Measurements from ENCODE around the gene JAM2.

JAM2 gene

DNA sequence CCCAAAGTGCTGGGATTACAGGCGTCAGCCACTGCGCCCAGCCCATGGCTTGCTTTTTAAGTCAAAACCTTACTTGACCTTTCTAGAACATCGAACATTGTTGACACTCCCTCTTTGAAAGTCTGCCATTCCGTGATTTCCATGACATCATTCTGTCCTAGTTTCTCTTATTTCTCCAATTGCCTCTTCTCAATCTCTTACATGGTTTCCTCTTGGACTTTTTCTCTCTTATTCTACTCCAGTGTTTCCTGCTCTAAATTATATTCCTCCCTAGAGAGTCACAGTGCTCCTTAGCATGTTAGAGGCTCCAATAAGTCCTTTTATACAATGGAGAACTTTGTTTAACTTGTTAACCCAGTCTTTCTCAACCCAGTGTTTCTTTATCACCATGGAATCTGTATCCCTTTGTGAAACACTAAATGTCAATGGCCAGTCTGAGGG lies 25.5 kb downstream of the JAM2 start:
- no peak for DNase-seq (ENCODE audit: low spot score)
- no peak overlapping the region for H3K27ac ChIP-seq
- TF ChIP-seq, protein P1, sequence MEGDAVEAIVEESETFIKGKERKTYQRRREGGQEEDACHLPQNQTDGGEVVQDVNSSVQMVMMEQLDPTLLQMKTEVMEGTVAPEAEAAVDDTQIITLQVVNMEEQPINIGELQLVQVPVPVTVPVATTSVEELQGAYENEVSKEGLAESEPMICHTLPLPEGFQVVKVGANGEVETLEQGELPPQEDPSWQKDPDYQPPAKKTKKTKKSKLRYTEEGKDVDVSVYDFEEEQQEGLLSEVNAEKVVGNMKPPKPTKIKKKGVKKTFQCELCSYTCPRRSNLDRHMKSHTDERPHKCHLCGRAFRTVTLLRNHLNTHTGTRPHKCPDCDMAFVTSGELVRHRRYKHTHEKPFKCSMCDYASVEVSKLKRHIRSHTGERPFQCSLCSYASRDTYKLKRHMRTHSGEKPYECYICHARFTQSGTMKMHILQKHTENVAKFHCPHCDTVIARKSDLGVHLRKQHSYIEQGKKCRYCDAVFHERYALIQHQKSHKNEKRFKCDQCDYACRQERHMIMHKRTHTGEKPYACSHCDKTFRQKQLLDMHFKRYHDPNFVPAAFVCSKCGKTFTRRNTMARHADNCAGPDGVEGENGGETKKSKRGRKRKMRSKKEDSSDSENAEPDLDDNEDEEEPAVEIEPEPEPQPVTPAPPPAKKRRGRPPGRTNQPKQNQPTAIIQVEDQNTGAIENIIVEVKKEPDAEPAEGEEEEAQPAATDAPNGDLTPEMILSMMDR (IDR thresholded peaks at IDR 0.05): no peak
- H3K4me3 ChIP-seq: no peak overlapping the region

DNA sequence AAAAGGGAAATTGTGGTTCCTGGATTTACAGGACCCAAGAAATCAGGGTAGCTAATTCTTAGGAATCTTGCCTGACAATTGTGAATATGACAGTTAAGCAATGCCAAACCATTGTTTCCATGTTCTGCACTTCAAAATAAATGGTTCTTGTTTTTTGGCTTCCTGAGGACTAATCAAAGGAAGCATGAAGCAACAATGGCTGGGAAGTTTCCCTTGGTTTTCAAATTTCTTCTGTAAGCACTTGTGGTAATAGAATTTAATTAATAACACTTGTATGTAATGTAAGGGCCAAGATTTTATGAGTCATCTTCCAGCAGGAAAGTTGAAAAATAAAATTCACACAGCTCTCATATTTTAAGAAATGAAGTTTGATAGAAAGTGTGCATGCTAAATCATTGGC lies 31.7 kb downstream of the JAM2 start:
- DNase-seq (ENCODE audit: low spot score): no peak
- TF ChIP-seq, protein P1 (IDR thresholded peaks at IDR 0.05): no peak
- Histone ChIP-seq H3K4me3 (no peak overlapping the region), H3K27ac (no peak overlapping the region)

DNA sequence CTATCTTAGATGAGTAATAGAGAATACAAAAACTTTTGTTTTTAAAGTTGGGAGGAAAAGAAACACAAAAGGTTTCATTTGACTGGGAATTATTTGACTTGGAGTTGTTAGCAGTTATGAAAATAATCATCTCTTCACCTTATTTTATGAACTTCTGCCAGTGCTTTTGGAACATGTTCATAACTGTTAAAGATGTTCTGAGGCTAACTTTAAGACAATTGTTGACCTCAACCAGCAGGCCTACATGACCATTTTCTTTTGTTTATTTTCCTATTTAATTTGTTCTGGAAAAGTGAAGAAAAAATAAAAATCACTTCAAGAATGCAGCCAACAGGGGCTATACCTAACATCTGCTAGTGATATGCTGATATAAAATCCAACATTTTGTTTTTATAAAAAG lies 37.4 kb downstream of the JAM2 start:
- DNase-seq (ENCODE audit: low spot score): no peak
- Histone ChIP-seq H3K27ac (no peak overlapping the region), H3K4me3 (no peak overlapping the region)
- TF ChIP-seq, protein P1 (IDR thresholded peaks at IDR 0.05): no peak

DNA sequence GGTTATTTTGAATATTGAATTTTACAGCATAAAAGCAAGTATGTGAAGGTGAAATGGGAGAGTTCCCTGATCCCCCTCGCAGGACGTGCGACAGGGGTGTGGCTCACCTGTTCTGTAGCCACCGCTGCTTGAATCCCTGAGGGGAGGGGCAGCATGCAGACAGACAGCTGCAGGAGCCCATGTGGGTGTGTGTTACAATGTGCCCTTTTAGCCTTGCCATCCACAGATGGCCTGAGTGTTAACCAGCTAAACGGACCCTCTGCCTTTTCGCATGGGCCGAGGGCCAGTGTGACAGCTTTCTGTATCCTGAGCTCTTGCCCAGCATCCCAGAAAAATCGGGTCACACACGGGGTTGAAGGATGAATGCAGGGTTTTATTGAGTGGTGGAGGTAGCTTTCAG lies 43.3 kb downstream of the JAM2 start:
- no peak overlapping the region for H3K4me3 ChIP-seq
- TF ChIP-seq, protein P1 (IDR thresholded peaks at IDR 0.05): no peak
- DNase-seq (ENCODE audit: low spot score): no peak
- H3K27ac ChIP-seq: no peak overlapping the region

DNA sequence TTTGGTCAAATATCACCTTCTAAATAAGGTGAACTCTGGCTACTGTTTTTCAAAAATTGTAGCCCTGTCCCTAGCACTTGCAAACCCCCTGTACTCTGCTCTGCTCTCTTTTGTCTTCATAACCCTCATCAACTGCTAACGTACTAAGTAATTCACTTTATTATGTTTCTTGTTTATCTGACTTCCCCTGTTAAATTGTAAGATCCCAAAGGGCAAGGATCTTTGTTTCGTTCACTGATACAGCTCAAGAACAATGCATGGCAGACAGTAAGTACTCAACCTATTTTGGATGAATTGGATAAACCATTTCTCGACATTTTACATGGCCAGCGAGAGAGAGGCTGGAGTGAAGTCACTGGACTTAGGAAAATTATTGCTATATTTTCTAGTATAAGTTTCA lies 48.7 kb downstream of the JAM2 start:
- TF ChIP-seq, protein P1 (IDR thresholded peaks at IDR 0.05): no peak
- H3K4me3 ChIP-seq: no peak overlapping the region
- DNase-seq (ENCODE audit: low spot score): no peak
- no peak overlapping the region for H3K27ac ChIP-seq

DNA sequence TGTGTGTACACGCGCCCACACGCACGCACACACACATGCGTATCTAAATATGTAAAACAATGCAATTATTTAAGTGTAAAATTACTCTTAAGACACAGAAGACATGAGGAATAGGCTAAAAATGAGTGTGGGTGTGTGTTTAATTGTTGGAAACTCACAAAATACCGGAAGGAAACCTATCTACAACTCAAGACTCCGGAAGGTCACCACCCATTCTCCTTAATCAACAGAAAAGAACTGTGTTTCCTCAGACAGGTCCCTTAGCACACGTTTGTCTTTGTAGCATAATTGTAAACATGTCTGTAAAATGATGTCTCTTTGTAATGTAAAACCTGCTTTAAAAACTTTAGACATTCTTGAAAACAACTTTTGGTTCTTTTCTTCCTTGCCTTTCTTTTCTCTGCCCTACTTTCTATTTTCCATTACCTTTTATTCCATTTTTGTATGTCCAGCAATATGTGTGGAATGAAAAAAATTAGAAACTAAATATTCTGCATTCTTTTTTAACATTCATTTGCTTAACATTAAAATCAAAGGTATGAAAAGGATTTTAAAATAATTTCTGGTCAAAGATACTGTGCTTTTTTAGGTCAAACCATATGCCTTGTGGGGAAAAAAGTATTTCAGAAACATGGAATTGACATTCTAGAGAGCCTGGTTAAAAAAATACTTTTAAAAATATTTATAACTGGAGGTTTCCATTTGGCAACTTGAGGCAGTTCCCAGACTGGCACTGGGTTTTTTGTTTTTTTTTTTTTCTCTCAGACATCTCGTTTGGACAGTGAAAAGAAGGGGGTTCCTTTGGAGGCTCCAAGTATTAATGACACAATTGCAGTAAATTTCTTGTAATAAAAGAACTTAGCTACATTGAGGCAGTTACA lies 49.5 kb downstream of the JAM2 start:
- no peak overlapping the region for H3K4me3 ChIP-seq
- TF ChIP-seq, protein P1 (IDR thresholded peaks at IDR 0.05): no peak
- H3K27ac ChIP-seq: no peak overlapping the region
- no peak for DNase-seq (ENCODE audit: low spot score)

DNA sequence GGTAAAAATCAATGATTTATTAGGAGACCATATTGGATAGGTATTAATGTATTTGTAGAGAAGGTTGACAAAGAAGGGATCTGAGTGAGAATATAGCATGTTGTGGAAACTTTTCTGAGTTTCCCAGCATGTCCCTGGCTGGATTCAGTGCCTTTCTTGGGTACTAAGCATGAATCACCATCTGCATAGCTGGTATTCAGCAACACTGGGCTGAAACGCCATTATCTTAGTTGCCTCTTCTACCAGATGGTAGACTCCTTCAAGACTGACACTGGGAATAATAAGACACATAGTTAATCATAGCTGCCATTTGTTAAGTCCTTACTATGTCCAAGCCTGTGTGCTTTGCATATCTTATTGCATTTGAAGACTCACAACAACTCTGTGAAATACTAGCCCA lies 50.2 kb downstream of the JAM2 start:
- Histone ChIP-seq H3K4me3 (no peak overlapping the region), H3K27ac (peak overlapping the region in 1 of 2 donors; percentile 9)
- no peak for DNase-seq (ENCODE audit: low spot score)
- TF ChIP-seq, protein P1 (IDR thresholded peaks at IDR 0.05): no peak
